Bone marrow (tissue), 2 donors: ENCODE measurements around the gene GSPT1.
"Not testable (repeated sequence)": the region's sequence is repeated elsewhere in the genome, so short reads cannot be mapped to it uniquely, and the experiment has no call there.

Experiments used
- DNase-seq, 2 donors: peaks; one replicate each; lab custom pipeline; 2025; lab: John Stamatoyannopoulos, UW

Gene GSPT1

GRCh38 chr16:11857161-11857560 lies 58.6 kb downstream of the GSPT1 start:
- no peak for DNase-seq

GRCh38 chr16:11852092-11852809 lies 63.5 kb downstream of the GSPT1 start:
- DNase-seq: no peak

DNA sequence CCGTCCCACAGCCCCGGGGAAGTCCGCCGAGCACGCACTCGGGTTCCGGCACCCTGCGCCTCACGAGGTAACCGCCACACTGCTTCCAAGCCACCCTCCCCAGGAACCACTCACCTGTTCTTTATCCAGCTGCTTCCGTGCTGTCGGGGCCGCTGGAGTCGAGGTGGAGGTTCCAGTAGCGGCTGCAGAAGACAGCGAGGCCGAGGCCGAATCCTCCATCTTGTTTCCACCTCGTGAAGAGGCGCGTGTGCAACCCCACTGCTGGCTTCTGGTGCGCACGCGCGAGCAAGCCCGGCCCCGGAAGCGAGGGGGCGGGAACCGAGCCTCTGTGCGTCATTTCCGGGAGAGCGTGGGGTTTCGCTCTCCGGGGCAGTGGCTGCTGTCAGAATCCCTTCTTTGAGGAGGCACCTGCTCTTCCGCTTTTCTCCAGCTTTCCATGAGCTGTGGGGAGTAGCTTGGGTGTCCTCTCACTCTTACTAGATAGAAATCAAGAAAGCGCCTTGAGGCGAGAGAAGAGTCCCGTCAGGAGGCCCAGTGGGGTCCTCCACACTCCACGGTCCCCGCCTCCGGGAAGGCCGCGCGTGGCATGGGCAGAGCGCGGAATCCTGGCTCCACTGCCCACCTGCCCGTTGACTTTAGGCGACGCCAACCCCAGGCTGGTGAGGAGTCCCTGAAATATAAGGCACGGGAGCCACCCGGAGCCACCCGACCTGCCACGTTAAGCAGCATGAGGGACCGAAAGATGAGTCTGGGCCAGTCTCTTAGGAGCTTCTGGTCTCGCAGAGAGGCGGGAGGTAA lies 64.3 kb downstream of the GSPT1 start, which contains the start of gene RSL1D1:
Gene RSL1D1, minus strand, starts transcription at position 249 of the 798 bp plus-strand sequence. Its CDS starts 30 bp downstream, at position 219.
- peak; percentile 85 to 91 for DNase-seq

GRCh38 chr16:11848842-11849241 lies 66.9 kb downstream of the GSPT1 start:
- DNase-seq: no peak

GRCh38 chr16:11844499-11844898 lies 71.3 kb downstream of the GSPT1 start:
- DNase-seq: no peak

DNA sequence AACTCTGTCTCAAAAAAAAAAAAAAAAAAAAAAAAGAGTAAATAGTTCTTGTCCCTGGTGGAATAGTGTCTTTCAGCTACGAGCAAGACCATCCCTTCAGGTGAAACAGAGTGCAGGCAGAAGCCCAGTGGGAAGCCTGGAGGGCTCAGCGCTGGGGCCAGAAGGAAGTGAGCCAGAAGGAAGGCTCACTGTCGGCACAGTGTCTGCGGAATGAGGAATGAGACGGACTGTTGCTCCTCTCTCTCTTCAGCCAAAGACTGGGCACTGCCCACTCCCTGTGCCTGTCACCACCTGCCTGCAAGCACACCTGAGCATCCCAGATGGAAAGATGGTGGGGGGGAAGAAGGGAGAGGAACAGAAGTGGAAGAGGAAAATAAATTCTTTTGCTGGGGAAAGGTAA lies 71.9 kb downstream of the GSPT1 start:
- no peak for DNase-seq

DNA sequence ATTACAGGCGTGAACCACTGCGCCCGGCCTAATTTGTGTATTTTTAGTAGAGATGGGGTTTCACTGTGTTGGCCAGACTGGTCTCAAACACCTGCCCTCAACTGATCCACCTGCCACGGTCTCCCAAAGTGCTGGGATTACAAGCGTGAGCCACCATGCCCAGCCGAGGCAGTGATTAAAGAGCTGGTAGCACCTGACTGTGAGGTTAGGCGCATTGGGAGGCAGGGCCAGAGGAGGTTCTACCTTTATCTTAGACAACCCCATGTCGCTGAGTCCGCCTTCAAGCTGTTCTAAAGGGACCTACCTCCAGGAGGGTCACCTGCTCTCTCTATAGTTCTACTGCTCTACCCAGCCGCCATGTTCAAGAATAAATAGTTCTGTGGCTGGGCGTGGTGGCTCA lies 72.5 kb downstream of the GSPT1 start:
- no peak for DNase-seq

GRCh38 chr16:11841026-11841425 lies 74.7 kb downstream of the GSPT1 start:
- no peak for DNase-seq

- no peak for DNase-seq
These were observed 79.0 kb downstream of the GSPT1 start for GRCh38 chr16:11836650-11837244.

DNA sequence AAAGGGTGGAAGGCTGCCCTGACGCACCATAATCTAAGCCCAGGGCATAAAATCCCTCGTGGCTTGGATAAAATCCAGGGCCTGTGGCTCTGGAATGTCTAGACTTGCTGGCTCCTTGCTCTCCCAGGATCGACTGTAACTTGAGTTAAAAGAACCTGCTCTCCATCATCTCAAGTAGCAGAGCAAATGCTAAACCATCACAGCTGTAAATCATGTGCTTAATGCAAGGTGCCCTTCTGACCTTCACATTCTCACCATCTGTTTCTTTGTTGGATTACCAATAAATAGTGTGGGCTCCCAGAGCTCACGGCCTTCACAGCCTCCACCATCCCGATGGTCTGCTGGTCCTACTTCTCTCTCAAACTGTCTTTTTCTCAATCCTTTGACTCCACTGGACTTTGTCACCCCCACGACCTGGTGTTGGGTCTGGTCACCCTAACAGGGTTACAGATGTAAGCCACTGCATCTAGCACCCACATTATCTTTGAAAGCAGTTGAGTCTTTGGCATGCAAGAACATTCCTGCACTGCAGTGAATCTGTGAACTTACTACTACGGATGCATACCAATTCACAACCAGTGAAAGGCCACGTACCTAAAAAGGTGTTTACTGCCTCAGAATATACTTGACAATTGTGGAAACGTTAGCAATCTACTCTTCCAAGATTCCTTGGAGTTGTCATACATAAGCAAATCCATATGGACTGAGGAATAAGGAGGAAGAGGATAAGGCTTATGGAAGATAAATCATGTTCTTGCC lies 79.7 kb downstream of the GSPT1 start:
- DNase-seq: no peak

- no peak for DNase-seq
These were observed 80.4 kb downstream of the GSPT1 start for GRCh38 chr16:11835309-11835708.

DNA sequence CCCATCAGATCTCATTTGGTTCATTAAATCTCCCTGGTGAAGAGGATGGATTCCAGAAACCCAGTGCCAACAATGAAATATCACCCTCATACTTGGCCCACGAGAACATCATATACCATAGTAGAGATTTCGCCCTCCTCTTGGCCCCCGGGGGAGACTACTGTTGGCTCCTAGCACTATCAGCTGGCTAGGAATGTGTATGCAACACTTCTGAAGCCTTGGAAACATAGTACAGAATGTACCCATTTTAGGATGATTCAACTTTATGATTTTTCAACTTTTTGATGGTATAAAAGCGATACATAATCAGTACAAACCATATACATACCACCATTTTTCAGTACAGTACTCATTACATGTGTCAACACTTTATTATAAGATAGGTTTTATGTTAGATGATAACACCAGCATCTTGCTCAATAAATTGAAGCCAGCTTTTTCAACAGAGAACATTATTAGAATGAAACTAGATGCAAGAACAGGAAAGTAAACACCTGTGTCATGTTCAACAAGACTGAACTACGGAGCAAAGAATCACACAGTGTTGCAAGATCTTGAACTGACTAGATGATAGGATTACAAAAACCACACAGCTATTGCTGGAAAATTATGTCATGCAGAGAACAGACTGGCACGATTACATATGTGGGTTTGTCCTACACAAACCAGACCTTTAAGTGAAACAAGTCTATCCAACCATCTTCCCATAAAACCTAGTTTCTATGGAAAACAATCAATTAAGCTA lies 81.6 kb downstream of the GSPT1 start:
- no peak for DNase-seq

DNA sequence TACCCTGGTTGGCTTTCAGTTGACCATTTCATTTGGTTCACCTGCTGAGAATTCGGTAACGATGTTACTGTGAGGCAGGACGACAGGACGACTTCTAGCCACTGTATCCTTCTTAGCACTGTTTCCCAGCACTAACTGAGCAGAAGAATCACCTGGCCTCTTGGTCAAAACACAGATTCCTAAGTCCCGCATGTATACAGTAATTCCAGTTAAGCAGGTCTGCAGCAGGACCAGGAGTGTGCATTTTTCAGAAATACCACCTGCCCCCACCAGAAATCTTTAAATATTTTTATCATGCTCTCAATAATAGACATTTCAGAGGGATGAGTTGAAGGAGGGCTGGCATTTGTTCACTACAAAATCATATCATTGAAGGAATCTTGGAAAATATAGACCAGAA lies 87.1 kb downstream of the GSPT1 start:
- DNase-seq: no peak

- DNase-seq: not testable (repeated sequence)
These were observed 90.1 kb downstream of the GSPT1 start for GRCh38 chr16:11825520-11826165.

- DNase-seq: no peak
These were observed 91.4 kb downstream of the GSPT1 start for GRCh38 chr16:11824362-11824761.

DNA sequence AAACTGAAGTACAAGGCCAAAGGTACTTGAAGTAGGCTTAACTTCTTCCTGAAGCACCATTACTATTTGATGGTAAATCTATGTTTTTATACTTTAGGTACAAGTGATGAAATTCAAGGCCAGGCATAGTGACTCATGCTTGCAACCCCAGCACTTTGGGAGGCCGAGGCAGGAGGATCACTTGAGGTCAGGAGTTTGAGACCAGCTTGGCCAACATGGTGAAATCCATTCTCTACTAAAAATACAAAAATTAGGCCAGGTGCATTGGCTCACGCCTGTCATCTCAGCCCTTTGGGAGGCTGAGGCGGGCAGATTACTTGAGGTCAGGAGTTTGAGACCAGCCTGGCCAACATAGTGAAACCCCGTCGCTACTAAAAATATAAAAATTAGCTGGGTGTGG lies 92.1 kb downstream of the GSPT1 start:
- DNase-seq: not testable (repeated sequence)

GRCh38 chr16:11819798-11820197 lies 96.0 kb downstream of the GSPT1 start:
- peak in 1 of 2 donors; percentile 77 for DNase-seq

- not testable (repeated sequence) for DNase-seq
These were observed 96.8 kb downstream of the GSPT1 start for GRCh38 chr16:11818970-11819369.
